Measurements from ENCODE around the gene CDR2L.
"Not testable (repeated sequence)": the region's sequence is repeated elsewhere in the genome, so short reads cannot be mapped to it uniquely, and the experiment has no call there.

Gene CDR2L

DNA sequence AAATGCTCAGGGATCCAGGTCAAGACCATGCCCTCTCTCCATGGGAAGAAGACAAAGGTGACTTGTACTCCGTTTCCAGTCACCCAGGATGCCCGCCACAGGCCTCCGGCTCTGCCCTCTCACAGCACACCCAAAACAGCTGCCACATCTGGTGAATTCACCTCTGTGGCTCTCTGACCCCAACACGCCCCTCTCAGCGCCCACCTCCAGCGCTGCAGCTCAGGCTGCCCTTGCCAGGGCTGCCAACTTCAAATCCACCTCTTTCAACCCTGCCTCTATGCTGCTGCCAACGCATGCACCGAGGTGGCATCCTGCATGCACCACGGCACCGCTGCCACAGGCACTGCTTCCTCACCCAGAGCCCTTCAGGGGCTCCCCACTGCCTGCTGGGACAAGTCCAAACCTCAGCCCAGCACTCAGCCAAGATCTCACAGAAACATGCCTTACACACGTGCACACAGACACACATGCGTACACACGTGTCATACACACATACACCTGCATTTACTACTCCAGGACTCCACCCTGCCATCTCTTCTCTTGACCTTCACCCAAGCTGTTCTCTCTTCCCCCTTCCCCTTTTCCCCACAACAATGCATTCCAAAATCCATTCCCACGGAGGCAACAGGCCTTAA lies 22.3 kb upstream of the CDR2L start:
- POLR2A ChIA-PET = interaction anchor here (1.5 kb wide), 1 partner anchor 47 kb away, joined by 7 read pairs; the partner anchor contains the start of gene MRPL58
- no peak for DNase-seq (ENCODE audit: extremely low spot score)
- CTCF ChIA-PET = no interaction called here
- TF ChIP-seq SP1 (IDR thresholded peaks at IDR 0.05) = no peak

DNA sequence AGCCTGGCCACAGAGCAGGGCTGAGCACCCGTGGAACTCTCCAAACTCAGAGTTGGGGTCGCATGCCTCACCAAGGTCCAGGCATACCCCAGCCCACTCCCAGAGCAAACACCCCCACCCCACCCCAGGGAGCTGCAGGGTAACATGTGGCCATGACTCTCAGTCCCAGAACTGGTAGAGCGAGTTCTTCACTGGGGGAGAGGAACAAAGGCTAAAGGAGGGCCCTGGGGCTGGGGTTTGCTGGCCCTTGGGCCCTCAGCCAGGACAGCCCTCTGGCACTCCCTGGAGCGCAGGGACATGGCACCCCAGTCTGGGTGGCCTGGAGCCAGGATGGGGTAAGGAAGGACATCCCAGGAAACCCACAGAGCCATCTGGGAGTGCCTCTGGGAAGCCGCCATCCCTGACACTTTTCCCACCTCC lies 19.1 kb upstream of the CDR2L start:
- no peak for TF ChIP-seq HDGF (IDR thresholded peaks at IDR 0.05; ENCODE audit: borderline replicate concordance)
- TF ChIP-seq NFRKB (IDR thresholded peaks at IDR 0.05) = no peak
- no peak for DNase-seq (ENCODE audit: extremely low spot score)
- POLR2A ChIA-PET = interaction anchor here (1.2 to 2.9 kb wide), 3 partner anchors 14 to 44 kb away, joined by 4 to 10 read pairs (median 9); partner anchors contain the start of genes CDR2L and MRPL58
- CTCF ChIA-PET = interaction anchor here (1.0 kb wide), 1 partner anchor 10 kb away, joined by 4 read pairs; no protein-coding TSS in a partner anchor

DNA sequence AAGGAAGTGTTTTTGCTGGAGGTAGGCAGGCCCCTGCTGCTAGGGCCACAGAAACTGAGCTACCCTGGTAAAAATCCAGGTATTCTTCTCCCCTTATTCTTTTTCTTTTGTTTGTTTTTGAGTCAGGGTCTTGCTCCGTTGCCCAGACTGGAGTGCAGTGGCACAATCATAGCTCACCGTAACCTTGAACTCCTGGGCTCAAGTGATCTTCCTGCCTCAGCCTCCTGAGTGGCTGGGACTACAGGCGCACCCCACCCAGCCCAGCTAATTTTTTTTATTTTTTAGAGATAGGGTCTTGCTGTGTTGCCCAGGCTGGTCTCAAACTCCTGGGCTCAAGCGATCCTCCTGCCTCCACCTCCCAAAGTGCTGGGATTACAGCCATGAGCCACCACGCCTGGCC lies 17.9 kb upstream of the CDR2L start:
- CTCF ChIA-PET; DNase-seq (ENCODE audit: extremely low spot score): not testable (repeated sequence)
- POLR2A ChIA-PET = interaction anchor here (2.8 to 2.9 kb wide), 2 partner anchors 18 to 43 kb away, joined by 9 to 10 read pairs; partner anchors contain the start of genes CDR2L and MRPL58

DNA sequence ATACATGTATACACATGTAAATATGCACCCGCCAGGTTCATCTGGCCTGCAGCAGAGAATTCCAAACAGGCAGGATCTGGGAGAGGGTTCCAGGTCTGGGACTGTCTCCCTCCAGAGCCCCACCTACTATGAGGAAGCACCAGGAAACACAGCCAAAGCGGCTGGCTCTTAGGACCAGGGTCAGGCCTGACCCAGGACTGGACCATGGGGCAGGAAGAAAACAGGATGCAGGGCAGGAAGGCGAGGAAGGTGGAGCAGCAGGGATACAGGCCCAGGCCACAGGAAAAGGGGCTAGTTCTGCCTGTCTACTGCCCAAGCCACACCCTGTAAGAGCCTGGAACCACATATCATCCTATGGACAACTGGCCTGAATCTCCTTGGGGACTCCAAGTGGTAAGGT lies 17.0 kb upstream of the CDR2L start:
- TF ChIP-seq SP1 (IDR thresholded peaks at IDR 0.05) = no peak
- TF ChIP-seq ELF4 (IDR thresholded peaks at IDR 0.05) = no peak
- ChIA-PET CTCF (interaction anchor here (1.2 to 4.9 kb wide), 2 partner anchors 9 to 12 kb away, joined by 4 to 40 read pairs; no protein-coding TSS in a partner anchor), POLR2A (interaction anchor here (0.9 to 4.9 kb wide), 5 partner anchors 8 to 97 kb away, joined by 3 to 60 read pairs (median 15); partner anchors contain the start of genes CDR2L, FDXR and MRPL58)

DNA sequence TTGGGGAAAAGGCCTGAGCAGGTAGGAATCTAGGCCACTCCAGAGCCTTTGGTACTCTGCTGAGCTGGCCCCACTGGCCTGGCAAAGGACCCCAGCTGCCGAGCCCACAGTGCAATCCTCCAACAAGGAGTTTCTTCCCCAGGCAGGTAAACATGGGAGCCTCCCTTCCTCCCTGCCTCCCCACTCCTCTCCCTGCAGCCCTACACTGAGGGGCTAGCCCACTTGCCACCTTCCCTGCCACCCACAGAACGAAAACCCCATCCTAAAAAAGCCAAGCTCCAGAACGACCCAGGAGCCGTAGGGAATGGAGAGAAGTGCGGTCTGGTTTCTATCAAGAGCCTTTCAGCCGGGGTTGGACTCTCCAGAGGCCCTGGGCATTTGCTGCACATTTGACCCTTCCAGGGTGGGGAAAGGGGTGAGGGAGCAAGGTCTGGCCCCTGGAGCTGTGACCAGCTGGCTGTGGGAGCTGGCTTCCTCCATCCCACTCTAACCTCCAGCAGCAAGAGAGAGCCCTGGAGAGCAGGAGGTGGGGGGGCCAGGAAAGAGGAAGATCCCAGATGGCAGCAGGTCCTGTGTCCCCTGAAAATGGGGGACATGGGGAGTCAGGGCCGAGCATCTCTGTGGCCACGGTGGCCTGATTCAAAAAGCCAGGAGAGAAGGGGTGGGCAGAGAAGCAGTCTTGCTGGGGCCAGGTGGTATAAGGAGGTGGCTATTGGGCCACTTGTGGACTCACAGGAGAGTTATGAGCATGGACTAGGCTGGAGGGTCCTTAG lies 16.2 kb upstream of the CDR2L start:
- TF ChIP-seq LEF1 (IDR thresholded peaks at IDR 0.05; ENCODE audit: borderline replicate concordance) (no peak), SUZ12 (IDR thresholded peaks at IDR 0.05) (no peak), CTBP1 (IDR thresholded peaks at IDR 0.05; ENCODE audit: borderline replicate concordance) (no peak), FOXM1 (IDR thresholded peaks at IDR 0.05; ENCODE audit: borderline replicate concordance) (no peak), NFRKB (IDR thresholded peaks at IDR 0.05) (no peak), FOXA1 (IDR thresholded peaks at IDR 0.05) (no peak), L3MBTL2 (conservative IDR thresholded peaks at IDR 0.05) (no peak), TARDBP (IDR thresholded peaks at IDR 0.05) (no peak), SP1 (IDR thresholded peaks at IDR 0.05) (no peak), BHLHE40 (IDR thresholded peaks at IDR 0.05; ENCODE audit: borderline replicate concordance) (no peak)
- ChIA-PET POLR2A (interaction anchor here (0.9 to 4.9 kb wide), 8 partner anchors 9 to 119 kb away, joined by 3 to 60 read pairs (median 10); partner anchors contain the start of genes CDR2L, FDXR, MRPL58 and USH1G), CTCF (interaction anchor here (1.2 to 4.9 kb wide), 2 partner anchors 10 to 13 kb away, joined by 4 to 40 read pairs; no protein-coding TSS in a partner anchor)
- DNase-seq (ENCODE audit: extremely low spot score) = no peak

More for the DNA sequence above, 17.0 kb upstream of the CDR2L start:
- no peak for DNase-seq (ENCODE audit: extremely low spot score)

DNA sequence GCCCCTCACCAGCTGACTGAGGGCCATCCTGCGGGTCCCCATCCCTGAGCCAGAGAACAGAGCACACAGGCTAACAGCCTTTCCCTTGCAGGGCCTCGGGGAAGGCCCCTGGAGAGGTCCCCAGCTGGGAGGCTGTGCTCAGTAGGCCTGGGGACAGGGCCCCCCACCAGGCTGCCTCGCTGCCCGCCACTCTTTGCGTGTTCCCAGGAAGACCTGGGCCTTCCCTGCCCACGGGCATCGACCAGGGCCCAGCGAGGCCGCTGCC lies 15.7 kb upstream of the CDR2L start:
- TF ChIP-seq CTBP1 (IDR thresholded peaks at IDR 0.05; ENCODE audit: borderline replicate concordance) = no peak
- no peak for TF ChIP-seq FOXK2 (IDR thresholded peaks at IDR 0.05)
- TF ChIP-seq FOXM1 (IDR thresholded peaks at IDR 0.05; ENCODE audit: borderline replicate concordance) = no peak
- TF ChIP-seq TARDBP (IDR thresholded peaks at IDR 0.05) = no peak
- TF ChIP-seq SP1 (IDR thresholded peaks at IDR 0.05) = no peak
- no peak for TF ChIP-seq ELF4 (IDR thresholded peaks at IDR 0.05)
- TF ChIP-seq HDGF (IDR thresholded peaks at IDR 0.05; ENCODE audit: borderline replicate concordance) = no peak
- TF ChIP-seq LEF1 (IDR thresholded peaks at IDR 0.05; ENCODE audit: borderline replicate concordance) = no peak
- no peak for TF ChIP-seq BHLHE40 (IDR thresholded peaks at IDR 0.05; ENCODE audit: borderline replicate concordance)
- TF ChIP-seq L3MBTL2 (conservative IDR thresholded peaks at IDR 0.05) = no peak
- TF ChIP-seq, protein P1, sequence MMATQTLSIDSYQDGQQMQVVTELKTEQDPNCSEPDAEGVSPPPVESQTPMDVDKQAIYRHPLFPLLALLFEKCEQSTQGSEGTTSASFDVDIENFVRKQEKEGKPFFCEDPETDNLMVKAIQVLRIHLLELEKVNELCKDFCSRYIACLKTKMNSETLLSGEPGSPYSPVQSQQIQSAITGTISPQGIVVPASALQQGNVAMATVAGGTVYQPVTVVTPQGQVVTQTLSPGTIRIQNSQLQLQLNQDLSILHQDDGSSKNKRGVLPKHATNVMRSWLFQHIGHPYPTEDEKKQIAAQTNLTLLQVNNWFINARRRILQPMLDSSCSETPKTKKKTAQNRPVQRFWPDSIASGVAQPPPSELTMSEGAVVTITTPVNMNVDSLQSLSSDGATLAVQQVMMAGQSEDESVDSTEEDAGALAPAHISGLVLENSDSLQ (IDR thresholded peaks at IDR 0.05) = no peak
- DNase-seq (ENCODE audit: extremely low spot score) = no peak
- ChIA-PET POLR2A (interaction anchor here (1.2 to 4.9 kb wide), 9 partner anchors 12 to 234 kb away, joined by 3 to 60 read pairs (median 6); partner anchors contain the start of genes CDR2L, FDXR, MRPL58 and NUP85), CTCF (interaction anchor here (1.2 to 4.9 kb wide), 2 partner anchors 10 to 14 kb away, joined by 4 to 40 read pairs; no protein-coding TSS in a partner anchor)

DNA sequence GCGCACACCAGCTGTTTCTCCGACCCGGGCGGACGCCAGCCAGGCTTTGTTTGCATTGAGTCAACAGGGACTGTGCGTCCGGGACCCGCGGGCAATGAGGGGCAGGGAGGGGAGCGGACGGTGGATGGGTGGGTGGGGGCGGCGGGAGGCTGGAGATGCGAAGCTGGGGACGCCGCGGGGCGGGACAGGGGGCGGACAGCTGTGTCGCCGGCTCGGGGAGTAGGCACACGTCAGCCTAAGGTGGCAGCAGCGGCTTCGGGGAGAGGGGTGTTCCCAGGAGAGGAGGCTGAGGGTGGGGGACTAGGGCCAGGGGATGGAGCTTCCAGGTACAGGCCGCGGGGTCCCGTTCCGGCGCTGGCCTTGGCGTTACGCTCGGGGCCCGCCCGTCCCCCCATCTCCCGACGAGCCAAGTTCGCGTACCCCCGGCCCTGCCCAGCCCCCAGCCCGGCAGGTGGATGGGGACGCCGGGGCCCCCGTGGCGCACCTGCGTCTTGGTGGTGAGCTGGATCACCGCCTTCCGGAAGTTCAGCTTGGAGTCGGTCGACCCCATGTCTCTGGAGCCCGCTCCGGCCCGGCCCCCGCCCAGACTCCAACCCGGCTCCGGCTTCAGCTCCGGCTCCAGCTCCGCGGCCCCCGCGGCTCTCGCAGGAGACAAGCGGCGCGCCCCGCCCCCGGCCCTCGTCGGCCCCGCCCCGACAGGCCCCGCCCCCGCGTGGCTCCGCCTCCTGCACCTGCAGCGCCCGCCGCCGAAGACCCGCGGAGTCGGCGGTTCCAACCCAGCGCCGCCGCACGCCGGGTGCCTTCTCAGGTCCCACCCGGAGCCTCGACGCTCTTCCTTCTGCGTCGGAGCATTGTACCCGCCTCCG lies 15.1 kb upstream of the CDR2L start, which contains the start of gene HID1:
HID1 (minus strand) TSS at position 653 of the 866 bp plus-strand sequence; CDS start at position 550, 103 bp downstream.
- POLR2A ChIA-PET = interaction anchor here (0.7 to 4.9 kb wide), 15 partner anchors 10 to 298 kb away, joined by 3 to 60 read pairs (median 5); partner anchors contain the start of genes ARMC7, CDR2L, FDXR and MIF4GD
- CTCF ChIA-PET = interaction anchor here (1.1 to 4.9 kb wide), 4 partner anchors 9 to 16 kb away, joined by 5 to 40 read pairs (median 8); partner anchors contain the start of gene CDR2L
- peak; percentile 93 for DNase-seq (ENCODE audit: extremely low spot score)
- TF ChIP-seq, protein P1 (IDR thresholded peaks at IDR 0.05) = no peak
- TF ChIP-seq SUZ12 (IDR thresholded peaks at IDR 0.05) (no peak), HDGF (IDR thresholded peaks at IDR 0.05; ENCODE audit: borderline replicate concordance) (no peak), LEF1 (IDR thresholded peaks at IDR 0.05; ENCODE audit: borderline replicate concordance) (no peak), BHLHE40 (IDR thresholded peaks at IDR 0.05; ENCODE audit: borderline replicate concordance) (no peak), FOXK2 (IDR thresholded peaks at IDR 0.05) (no peak), ZNF384 (IDR thresholded peaks at IDR 0.05) (no peak), SP1 (IDR thresholded peaks at IDR 0.05) (no peak), NFRKB (IDR thresholded peaks at IDR 0.05) (no peak), CTBP1 (IDR thresholded peaks at IDR 0.05; ENCODE audit: borderline replicate concordance) (no peak), L3MBTL2 (conservative IDR thresholded peaks at IDR 0.05) (no peak), ARNT (IDR thresholded peaks at IDR 0.05) (no peak), ELF4 (IDR thresholded peaks at IDR 0.05) (no peak), FOXM1 (IDR thresholded peaks at IDR 0.05; ENCODE audit: borderline replicate concordance) (no peak), FOXA1 (IDR thresholded peaks at IDR 0.05) (no peak), TARDBP (IDR thresholded peaks at IDR 0.05) (no peak)
